ENCODE results near the gene SLC7A7.
"Not testable (repeated sequence)": the region's sequence is repeated elsewhere in the genome, so short reads cannot be mapped to it uniquely, and the experiment has no call there.

The SLC7A7 gene

DNA sequence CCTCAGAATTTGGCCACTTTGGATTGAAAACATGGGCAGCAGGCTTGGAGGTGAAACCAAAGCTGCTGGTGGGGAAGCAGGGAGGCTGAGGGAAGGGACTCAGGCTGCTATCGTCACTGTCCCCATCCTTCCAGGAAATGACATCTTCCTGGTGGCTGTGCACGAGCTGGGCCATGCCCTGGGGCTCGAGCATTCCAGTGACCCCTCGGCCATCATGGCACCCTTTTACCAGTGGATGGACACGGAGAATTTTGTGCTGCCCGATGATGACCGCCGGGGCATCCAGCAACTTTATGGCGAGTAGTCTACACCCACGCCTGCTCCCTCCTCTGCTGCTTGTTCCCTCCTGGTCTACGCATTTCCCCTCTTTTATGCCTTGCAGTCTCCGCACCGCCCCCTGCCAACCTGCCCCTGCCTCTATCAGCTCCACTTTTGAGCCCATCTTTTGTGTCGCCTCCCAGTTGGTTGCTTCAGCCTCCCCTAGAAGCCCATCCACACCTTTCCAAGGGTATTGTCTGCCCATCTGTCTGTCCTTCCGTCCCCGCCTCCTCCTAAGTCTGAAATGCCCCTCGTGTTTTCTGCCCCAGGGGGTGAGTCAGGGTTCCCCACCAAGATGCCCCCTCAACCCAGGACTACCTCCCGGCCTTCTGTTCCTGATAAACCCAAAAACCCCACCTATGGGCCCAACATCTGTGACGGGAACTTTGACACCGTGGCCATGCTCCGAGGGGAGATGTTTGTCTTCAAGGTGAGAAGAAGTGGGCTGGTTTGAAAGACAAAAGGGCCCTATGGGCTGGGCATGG is 28.1 kb upstream of the SLC7A7 start:
- DNase-seq: no peak

DNA sequence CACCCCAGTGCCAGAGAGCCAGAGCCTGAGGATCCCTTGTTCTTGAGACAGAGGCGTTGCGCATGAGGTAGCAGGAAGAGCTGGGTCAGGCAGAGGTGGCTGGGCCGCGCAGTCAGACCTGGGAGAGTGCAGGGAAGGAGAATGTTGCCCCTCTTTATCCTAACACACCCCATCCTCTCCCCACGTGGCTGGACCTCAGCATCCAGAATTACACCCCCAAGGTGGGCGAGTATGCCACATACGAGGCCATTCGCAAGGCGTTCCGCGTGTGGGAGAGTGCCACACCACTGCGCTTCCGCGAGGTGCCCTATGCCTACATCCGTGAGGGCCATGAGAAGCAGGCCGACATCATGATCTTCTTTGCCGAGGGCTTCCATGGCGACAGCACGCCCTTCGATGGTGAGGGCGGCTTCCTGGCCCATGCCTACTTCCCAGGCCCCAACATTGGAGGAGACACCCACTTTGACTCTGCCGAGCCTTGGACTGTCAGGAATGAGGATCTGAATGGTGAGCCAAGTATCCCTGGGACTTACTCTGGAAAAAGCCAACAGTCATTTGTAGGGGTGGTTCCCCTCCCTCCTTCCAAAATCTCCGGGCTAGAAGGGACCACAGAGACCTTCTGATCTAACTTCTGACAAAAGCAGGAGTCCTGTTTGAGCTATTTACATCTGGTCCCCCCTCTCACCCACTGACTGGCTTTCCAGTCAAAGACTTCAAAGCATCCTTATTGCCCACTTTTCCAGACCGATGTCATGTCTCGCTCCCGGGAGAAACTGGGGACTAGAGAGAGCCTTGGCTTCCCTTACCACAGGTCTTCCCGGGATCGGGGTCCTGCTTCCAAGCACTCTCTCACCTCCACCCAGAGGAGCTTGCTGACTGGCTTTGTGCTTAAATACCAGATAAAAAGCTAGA is 27.2 kb upstream of the SLC7A7 start:
- no peak for DNase-seq

GRCh38 chr14:22841769-22842168 is 26.5 kb upstream of the SLC7A7 start:
- no peak for DNase-seq

DNA sequence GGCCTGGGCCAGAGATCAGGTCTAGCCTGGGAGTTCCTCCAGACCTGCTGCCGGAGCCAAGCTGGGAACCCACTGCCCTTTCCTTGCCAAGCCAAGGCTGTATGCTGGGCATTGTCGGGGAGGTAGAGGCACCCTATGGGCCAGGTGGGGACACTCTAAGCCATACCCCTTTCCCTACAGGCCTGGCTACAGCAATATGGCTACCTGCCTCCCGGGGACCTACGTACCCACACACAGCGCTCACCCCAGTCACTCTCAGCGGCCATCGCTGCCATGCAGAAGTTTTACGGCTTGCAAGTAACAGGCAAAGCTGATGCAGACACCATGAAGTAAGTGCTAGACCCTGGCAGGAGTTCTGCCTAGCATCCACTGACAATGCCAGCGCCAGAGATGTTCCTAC is 26.1 kb upstream of the SLC7A7 start:
- no peak for DNase-seq

GRCh38 chr14:22839159-22839779 is 24.0 kb upstream of the SLC7A7 start:
- no peak for DNase-seq

GRCh38 chr14:22838631-22839041 is 23.4 kb upstream of the SLC7A7 start:
- no peak for DNase-seq

- DNase-seq: no peak
These were observed 22.7 kb upstream of the SLC7A7 start for GRCh38 chr14:22837750-22838538.

GRCh38 chr14:22837114-22837749 is 22.0 kb upstream of the SLC7A7 start:
- no peak for DNase-seq

DNA sequence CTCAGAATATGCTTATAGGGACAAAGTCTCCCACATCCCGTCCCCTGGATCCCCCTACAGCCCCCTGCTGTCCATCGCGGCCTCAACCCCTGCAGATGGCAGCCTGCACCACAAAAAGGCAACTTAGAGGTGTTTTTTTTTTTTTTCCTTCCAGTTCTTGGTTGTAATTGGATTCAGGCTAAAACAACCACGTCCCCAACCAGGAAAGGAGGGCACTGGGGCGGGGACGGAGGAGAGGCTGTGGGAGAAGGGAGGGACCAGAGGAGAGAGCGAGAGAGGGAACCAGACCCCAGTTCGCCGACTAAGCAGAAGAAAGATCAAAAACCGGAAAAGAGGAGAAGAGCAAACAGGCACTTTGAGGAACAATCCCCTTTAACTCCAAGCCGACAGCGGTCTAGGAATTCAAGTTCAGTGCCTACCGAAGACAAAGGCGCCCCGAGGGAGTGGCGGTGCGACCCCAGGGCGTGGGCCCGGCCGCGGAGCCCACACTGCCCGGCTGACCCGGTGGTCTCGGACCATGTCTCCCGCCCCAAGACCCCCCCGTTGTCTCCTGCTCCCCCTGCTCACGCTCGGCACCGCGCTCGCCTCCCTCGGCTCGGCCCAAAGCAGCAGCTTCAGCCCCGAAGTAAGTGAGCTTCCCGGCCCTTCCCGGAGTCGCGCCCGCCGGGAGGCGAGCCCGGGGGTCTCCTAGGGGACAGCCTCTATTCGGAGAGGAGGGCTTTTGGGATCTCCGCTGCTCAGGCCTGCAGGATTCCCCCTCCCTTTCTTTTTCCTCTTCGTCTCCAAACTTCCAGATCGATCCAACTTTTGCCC is 21.3 kb upstream of the SLC7A7 start, which contains the start of gene MMP14:
Gene MMP14 (plus strand): TSS at position 285 of the 813 bp plus-strand sequence. CDS start 233 bp downstream, at position 518.
- no peak for DNase-seq

GRCh38 chr14:22835505-22835904 is 20.3 kb upstream of the SLC7A7 start:
- no peak for DNase-seq

- no peak for DNase-seq
These were observed 15.3 kb upstream of the SLC7A7 start for GRCh38 chr14:22830443-22831010.

DNA sequence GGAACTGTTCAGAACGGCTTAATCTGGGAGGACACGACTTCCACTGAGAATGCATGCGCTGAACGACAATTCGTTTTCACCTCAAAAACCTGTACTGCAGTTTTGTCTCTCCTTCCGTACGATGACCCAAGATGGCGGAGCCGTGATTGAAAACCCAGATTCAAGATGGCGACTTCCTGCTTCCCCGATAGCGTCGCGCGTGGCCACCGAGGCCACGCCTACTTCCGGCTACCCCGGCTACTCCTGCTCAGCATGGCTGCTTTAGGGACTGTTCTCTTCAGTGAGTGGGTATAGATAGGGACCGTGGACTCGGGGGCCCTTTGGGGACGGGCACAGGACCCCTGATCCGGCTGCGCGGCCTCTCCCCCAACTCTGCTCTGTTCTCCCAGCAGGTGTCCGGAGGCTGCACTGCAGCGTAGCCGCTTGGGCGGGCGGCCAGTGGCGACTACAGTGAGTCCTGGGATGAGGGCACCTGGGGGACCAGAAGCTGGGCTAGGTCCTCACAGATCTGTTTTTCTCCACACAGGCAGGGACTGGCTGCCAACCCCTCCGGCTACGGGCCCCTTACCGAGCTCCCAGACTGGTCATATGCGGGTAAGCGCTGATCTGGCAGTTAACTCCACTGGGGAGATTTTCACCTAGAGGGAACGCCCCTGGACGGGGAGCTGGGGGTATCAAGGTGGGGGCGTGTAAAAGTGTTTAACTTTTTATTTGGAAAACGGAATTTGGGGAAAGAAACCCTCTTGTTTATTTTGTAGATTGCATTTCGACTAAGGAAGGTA is 14.6 kb upstream of the SLC7A7 start, which contains the start of gene MRPL52:
Gene MRPL52 (plus strand): TSS at position 227 of the 782 bp plus-strand sequence. CDS start 26 bp downstream, at position 253.
- peak; percentile 74 to 90 for DNase-seq

- not testable (repeated sequence) for DNase-seq
These were observed 13.9 kb upstream of the SLC7A7 start for GRCh38 chr14:22829076-22829660.

GRCh38 chr14:22824711-22825359 is 9.6 kb upstream of the SLC7A7 start:
- DNase-seq: no peak

DNA sequence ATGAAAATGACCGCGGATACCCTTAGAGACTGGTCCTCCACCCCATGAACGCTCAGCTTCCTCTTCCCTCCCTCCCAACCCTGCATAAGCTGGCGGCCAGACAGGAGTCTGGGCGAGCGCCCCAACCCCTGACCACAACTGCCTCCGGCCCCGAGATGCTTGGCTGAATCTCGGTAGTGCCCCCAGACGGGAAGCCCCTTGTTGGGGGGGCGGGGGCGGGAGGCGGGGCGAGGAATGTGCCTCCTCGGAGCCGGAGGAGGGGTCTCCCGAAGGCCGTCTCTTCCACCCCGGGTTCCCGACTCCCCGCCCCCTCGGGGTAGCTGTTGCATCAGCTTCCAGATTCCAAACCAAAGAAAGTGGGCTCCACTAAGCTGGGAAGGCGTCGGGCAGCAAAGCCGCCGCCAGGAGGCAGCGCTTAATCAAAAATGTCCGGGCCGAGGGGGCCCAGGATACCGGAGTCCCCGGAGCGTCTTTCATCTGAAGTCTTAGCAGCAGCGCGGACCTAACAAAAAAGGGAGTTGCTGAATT is 7.4 kb upstream of the SLC7A7 start:
- no peak for DNase-seq

DNA sequence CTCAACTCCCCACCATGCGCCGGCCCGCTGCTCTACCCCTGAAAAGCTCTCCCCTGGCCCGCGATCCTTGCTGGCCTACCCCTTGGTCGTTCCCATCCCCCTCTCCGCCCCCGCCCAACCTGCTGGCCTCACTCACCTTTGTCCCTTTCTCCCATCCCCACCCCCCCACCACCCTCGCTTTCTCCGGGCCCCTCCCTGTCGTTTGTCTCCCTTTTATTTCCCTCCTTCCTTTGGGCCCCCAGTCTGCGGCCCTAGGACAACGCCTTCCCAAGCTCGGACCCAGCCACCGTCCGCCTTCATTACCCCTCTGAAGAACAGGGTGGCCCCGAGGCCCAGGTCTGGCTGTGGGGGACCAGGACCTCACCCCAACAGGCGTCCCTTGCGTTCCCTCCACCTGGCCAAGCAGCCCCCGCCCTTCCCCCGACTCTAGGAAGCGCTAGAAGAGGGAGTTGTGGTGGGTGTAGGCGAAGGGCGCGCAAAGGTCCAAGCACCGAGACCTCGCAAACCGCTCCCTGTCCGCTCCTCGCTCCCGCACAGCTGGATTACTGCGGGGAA is 6.9 kb upstream of the SLC7A7 start:
- no peak for DNase-seq

DNA sequence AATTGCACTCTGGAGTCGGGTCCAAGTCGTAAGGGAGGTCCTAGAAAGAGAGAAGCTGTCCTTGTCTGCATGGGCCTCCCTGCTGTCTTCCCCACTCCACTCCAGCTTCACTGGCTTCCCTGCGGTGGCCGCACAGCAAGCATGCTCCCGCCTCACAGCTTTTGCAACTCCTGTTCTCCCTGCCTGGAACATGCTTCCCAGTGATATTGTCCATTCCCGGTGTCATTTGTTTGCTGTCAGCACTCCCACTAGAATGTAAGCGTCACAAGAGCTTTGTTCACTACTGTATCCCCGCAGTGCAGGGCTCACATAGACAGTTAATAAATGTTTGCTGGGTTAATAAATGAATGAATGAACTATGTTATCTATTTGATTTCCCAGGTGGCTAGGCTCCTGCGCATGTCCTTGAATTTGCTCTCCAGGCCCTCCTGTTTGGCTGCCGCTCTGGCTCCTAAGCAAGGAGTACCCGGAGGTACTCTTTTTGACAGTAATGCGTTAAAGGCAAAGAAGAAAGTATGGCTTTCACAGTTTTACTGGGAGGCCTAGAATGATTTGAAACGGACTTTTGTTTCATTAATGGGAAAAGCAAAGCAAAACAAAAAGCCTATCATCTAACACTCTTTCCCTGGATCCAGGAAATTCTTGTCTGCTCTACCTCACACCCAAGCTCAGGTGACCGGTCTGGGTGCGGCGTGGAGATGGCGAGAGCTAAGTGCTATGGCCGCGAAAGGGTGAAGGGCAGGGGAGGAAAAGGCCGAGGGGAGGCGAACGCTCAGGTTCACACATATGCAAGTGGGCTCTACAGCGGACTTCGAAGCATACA is 6.2 kb upstream of the SLC7A7 start:
- DNase-seq: no peak
